Right atrium auricular region (tissue), 2 donors: ENCODE results near the gene LTBP4. TPM values are rescaled to one million over a fixed set of nuclear protein-coding genes. Genes with fewer than 3 reads are reported as not detected.
"Not testable (repeated sequence)": the region's sequence is repeated elsewhere in the genome, so short reads cannot be mapped to it uniquely, and the experiment has no call there.

Experiments used
- DNase-seq: peaks from one replicate; pipeline ENCODE4 v3.0.0-alpha.2; 2019; ENCODE audit warnings: low spot score
- H3K27ac ChIP-seq, 2 donors: fragments of 200-600 bp; sonication (generic); 1 replicate in 1 of 2; 2 replicates in 1 of 2; pipeline ENCODE4 v1.5.1; 2016 to 2019
- H3K27me3 ChIP-seq, 2 donors: fragments of 200-600 bp; sonication (generic); one replicate each; pipeline versions ENCODE4 v1.5.1 to v1.6.0; 2017 to 2019
- H3K36me3 ChIP-seq: fragments of 200-600 bp; sonication (generic); one replicate; pipeline ENCODE4 v1.5.1; 2016
- H3K4me1 ChIP-seq, 2 donors: fragments of 200-600 bp; sonication (generic); one replicate each; pipeline versions ENCODE4 v1.5.1 to v1.6.0; 2017 to 2019
- H3K4me3 ChIP-seq, 2 donors: fragments of 200-600 bp; sonication (generic); 1 replicate in 1 of 2; 2 replicates in 1 of 2; pipeline ENCODE4 v1.5.1; 2017 to 2019; ENCODE audit warnings: mild to moderate bottlenecking in 1 of 2, moderate library complexity in 1 of 2
- H3K9me3 ChIP-seq, 2 donors: fragments of 200-600 bp; sonication (generic); one replicate each; pipeline ENCODE4 v1.5.1; 2019
- CTCF ChIP-seq, 2 donors: fragments of 200-600 bp; sonication (generic); IDR thresholded peaks; one replicate each; pipeline ENCODE4 v1.5.1; 2019; ENCODE audit warnings: antibody characterized with exemption in 2 of 2
- total RNA-seq, 2 donors: library from RNA; depleted of rRNA; stranded (reverse); fragments of >200 nt; gene quantifications; one replicate each; pipeline ENCODE4 v1.1.0, GENCODE V29; 2016

LTBP4 gene
- total RNA-seq, 2 donors from 2014 or later = 152 to 257 TPM

- no peak for DNase-seq
- H3K36me3 ChIP-seq = no peaks in the 10 kb centered on the region
- TF ChIP-seq CTCF (IDR thresholded peaks at IDR 0.05) = no peak
- no peak overlapping the region for H3K4me3 ChIP-seq
- H3K9me3 ChIP-seq = no peaks in the 10 kb centered on the region
- no peaks in the 10 kb centered on the region for H3K27me3 ChIP-seq
- H3K4me1 ChIP-seq = no peaks in the 10 kb centered on the region
- H3K27ac ChIP-seq = no peak overlapping the region
Observed at GRCh38 chr19:40559394-40559793, 41.8 kb upstream of the LTBP4 start.

- no peaks in the 10 kb centered on the region for H3K27me3 ChIP-seq
- H3K36me3 ChIP-seq = no peaks in the 10 kb centered on the region
- H3K4me1 ChIP-seq = no peaks in the 10 kb centered on the region
- no peak for DNase-seq
- no peak overlapping the region for H3K4me3 ChIP-seq
- TF ChIP-seq CTCF (IDR thresholded peaks at IDR 0.05) = no peak
- no peak overlapping the region for H3K27ac ChIP-seq
- no peaks in the 10 kb centered on the region for H3K9me3 ChIP-seq
Observed at GRCh38 chr19:40560092-40560507, 41.1 kb upstream of the LTBP4 start.

- Histone ChIP-seq H3K27ac (no peak overlapping the region), H3K36me3 (no peaks in the 10 kb centered on the region), H3K27me3 (peaks cover 0 to 6% of the 10 kb centered on the region in 2 donors), H3K9me3 (no peaks in the 10 kb centered on the region), H3K4me3 (no peak overlapping the region), H3K4me1 (no peaks in the 10 kb centered on the region)
- no peak for DNase-seq
- no peak for TF ChIP-seq CTCF (IDR thresholded peaks at IDR 0.05)
Observed at GRCh38 chr19:40561947-40562346, 39.2 kb upstream of the LTBP4 start.

- not testable (repeated sequence) for H3K9me3 ChIP-seq, H3K4me3 ChIP-seq, H3K36me3 ChIP-seq, DNase-seq, H3K27ac ChIP-seq
- Histone ChIP-seq H3K4me1 (peaks cover 0 to 10% of the 10 kb centered on the region in 2 donors), H3K27me3 (peaks cover 11 to 14% of the 10 kb centered on the region in 2 donors)
Observed at GRCh38 chr19:40564535-40564934, 36.6 kb upstream of the LTBP4 start.

- TF ChIP-seq CTCF (IDR thresholded peaks at IDR 0.05) = no peak
- peaks cover 0 to 15% of the 10 kb centered on the region in 2 donors for H3K4me1 ChIP-seq
- no peaks in the 10 kb centered on the region for H3K9me3 ChIP-seq
- no peak for DNase-seq
- H3K27me3 ChIP-seq = peaks cover 11 to 14% of the 10 kb centered on the region in 2 donors
- H3K27ac ChIP-seq = no peak overlapping the region
- H3K4me3 ChIP-seq = no peak overlapping the region
- H3K36me3 ChIP-seq = no peaks in the 10 kb centered on the region
Observed at GRCh38 chr19:40565355-40565754, 35.8 kb upstream of the LTBP4 start.

- peaks cover 0 to 15% of the 10 kb centered on the region in 2 donors for H3K4me1 ChIP-seq
- no peak for TF ChIP-seq CTCF (IDR thresholded peaks at IDR 0.05)
- H3K4me3 ChIP-seq = no peak overlapping the region
- no peak for DNase-seq
- H3K27me3 ChIP-seq = peaks cover 11 to 14% of the 10 kb centered on the region in 2 donors
- H3K9me3 ChIP-seq = no peaks in the 10 kb centered on the region
- H3K36me3 ChIP-seq = no peaks in the 10 kb centered on the region
- no peak overlapping the region for H3K27ac ChIP-seq
Observed at GRCh38 chr19:40565910-40566495, 35.2 kb upstream of the LTBP4 start.
